HG03135 (cell line): ENCODE data around the gene THEM4.
"Not testable (repeated sequence)": the region's sequence is repeated elsewhere in the genome, so short reads cannot be mapped to it uniquely, and the experiment has no call there.

ENCODE experiments used
- ATAC-seq: cut with Tn5 transposase; IDR thresholded peaks from one replicate; pipeline ENCODE4 v1.9.1; 2021; ENCODE audit warnings: mild to moderate bottlenecking, moderate library complexity; ENCODE audit not compliant: unreplicated experiment

The THEM4 gene

GRCh38 chr1:151897991-151898431 lies 11.3 kb downstream of the THEM4 start:
- no peak for ATAC-seq

GRCh38 chr1:151893176-151893924 lies 16.0 kb downstream of the THEM4 start:
- no peak for ATAC-seq

GRCh38 chr1:151892190-151892589 lies 17.1 kb downstream of the THEM4 start:
- ATAC-seq, result no peak

GRCh38 chr1:151891512-151891911 lies 17.8 kb downstream of the THEM4 start:
- no peak for ATAC-seq

- no peak for ATAC-seq
These were observed 20.2 kb downstream of the THEM4 start for GRCh38 chr1:151888972-151889570.

- ATAC-seq, result no peak
These were observed 22.3 kb downstream of the THEM4 start for GRCh38 chr1:151887028-151887427.

GRCh38 chr1:151885479-151885878 lies 23.8 kb downstream of the THEM4 start:
- ATAC-seq, result no peak

- ATAC-seq, result not testable (repeated sequence)
These were observed 24.4 kb downstream of the THEM4 start for GRCh38 chr1:151884879-151885278.

- not testable (repeated sequence) for ATAC-seq
These were observed 24.9 kb downstream of the THEM4 start for GRCh38 chr1:151884445-151884844.

- not testable (repeated sequence) for ATAC-seq
These were observed 25.4 kb downstream of the THEM4 start for GRCh38 chr1:151883898-151884297.

GRCh38 chr1:151882918-151883317 lies 26.4 kb downstream of the THEM4 start:
- ATAC-seq, result not testable (repeated sequence)

GRCh38 chr1:151882466-151882865 lies 26.8 kb downstream of the THEM4 start:
- no peak for ATAC-seq

- no peak for ATAC-seq
These were observed 27.8 kb downstream of the THEM4 start for GRCh38 chr1:151881479-151881878.

GRCh38 chr1:151875419-151876097 lies 33.8 kb downstream of the THEM4 start:
- no peak for ATAC-seq

GRCh38 chr1:151872776-151873175 lies 36.5 kb downstream of the THEM4 start:
- not testable (repeated sequence) for ATAC-seq

GRCh38 chr1:151871284-151872030 lies 37.9 kb downstream of the THEM4 start:
- ATAC-seq, result no peak

- no peak for ATAC-seq
These were observed 40.8 kb downstream of the THEM4 start for GRCh38 chr1:151868486-151868885.

GRCh38 chr1:151867765-151868411 lies 41.4 kb downstream of the THEM4 start:
- ATAC-seq, result no peak

GRCh38 chr1:151867321-151867720 lies 42.0 kb downstream of the THEM4 start:
- no peak for ATAC-seq

GRCh38 chr1:151864411-151864810 lies 44.9 kb downstream of the THEM4 start:
- ATAC-seq, result no peak

GRCh38 chr1:151862604-151863003 lies 46.7 kb downstream of the THEM4 start:
- no peak for ATAC-seq
